Hepatocyte (in vitro differentiated cells): ENCODE data around the gene CDKL4. TPM values are rescaled to one million over a fixed set of nuclear protein-coding genes. Genes with fewer than 3 reads are reported as not detected.

ENCODE experiments used
- DNase-seq: peaks from one replicate; pipeline ENCODE4 v3.0.0-alpha.2; 2016; ENCODE audit warnings: low spot score
- H2AFZ ChIP-seq: fragments of 200-600 bp; sonication (generic); 2 replicates; pipeline ENCODE4 v1.6.0; 2016; ENCODE audit warnings: antibody characterized with exemption, mild to moderate bottlenecking
- H3K27ac ChIP-seq: fragments of 200-600 bp; sonication (generic); 2 replicates; pipeline ENCODE4 v1.5.1; 2016; ENCODE audit warnings: mild to moderate bottlenecking
- H3K27me3 ChIP-seq: fragments of 200-600 bp; sonication (generic); 2 replicates; pipeline ENCODE4 v1.6.1; 2016
- H3K36me3 ChIP-seq: fragments of 200-600 bp; sonication (generic); replicated peaks from 2 replicates; pipeline ENCODE4 v1.5.1; 2016; ENCODE audit warnings: low read depth; ENCODE audit not compliant: insufficient read depth
- H3K4me1 ChIP-seq: fragments of 200-600 bp; sonication (generic); 2 replicates; pipeline ENCODE4 v1.5.1; 2016; ENCODE audit warnings: mild to moderate bottlenecking, moderate library complexity; ENCODE audit not compliant: insufficient read depth
- H3K4me2 ChIP-seq: fragments of 200-600 bp; sonication (generic); 2 replicates; pipeline ENCODE4 v1.6.0; 2016
- H3K4me3 ChIP-seq: fragments of 200-600 bp; sonication (generic); 2 replicates; pipeline ENCODE4 v1.5.1; 2016; ENCODE audit warnings: mild to moderate bottlenecking
- H3K79me2 ChIP-seq: fragments of 200-600 bp; sonication (generic); 2 replicates; pipeline ENCODE4 v1.6.0; 2017; ENCODE audit warnings: mild to moderate bottlenecking
- H3K9me2 ChIP-seq: fragments of 200-600 bp; sonication (generic); replicated peaks from 2 replicates; pipeline ENCODE4 v1.6.0; 2017; ENCODE audit warnings: mild to moderate bottlenecking; ENCODE audit not compliant: insufficient read depth
- H3K9me3 ChIP-seq: fragments of 200-600 bp; sonication (generic); 2 replicates; pipeline ENCODE4 v1.5.1; 2016; ENCODE audit warnings: low read depth, mild to moderate bottlenecking
- H4K20me1 ChIP-seq: fragments of 200-600 bp; sonication (generic); 2 replicates; pipeline ENCODE4 v1.6.0; 2016; ENCODE audit warnings: mild to moderate bottlenecking; ENCODE audit not compliant: insufficient read depth, poor library complexity, severe bottlenecking
- CTCF ChIP-seq: fragments of 200-600 bp; sonication (generic); IDR thresholded peaks from 2 replicates; pipeline ENCODE4 v1.5.1; 2016; ENCODE audit warnings: antibody characterized with exemption, mild to moderate bottlenecking; ENCODE audit not compliant: poor library complexity
- EZH2 ChIP-seq: fragments of 200-600 bp; sonication (generic); IDR thresholded peaks from 2 replicates; pipeline ENCODE4 v1.6.1; 2016; ENCODE audit warnings: antibody characterized with exemption, mild to moderate bottlenecking, borderline replicate concordance
- EZH2phosphoT487 ChIP-seq: fragments of 200-600 bp; sonication (generic); IDR thresholded peaks from one replicate; pipeline ENCODE4 v1.6.1; 2018; ENCODE audit warnings: antibody characterized with exemption, mild to moderate bottlenecking, low read depth, moderate library complexity; ENCODE audit not compliant: unreplicated experiment, severe bottlenecking
- WGBS: methylation state at CpG from one replicate; pipeline ENCODE4 v1.1.6; 2016; ENCODE audit warnings: low lambda C conversion rate; ENCODE audit errors: missing lambda C conversion rate; 5-methylcytosine and 5-hydroxymethylcytosine counted together
- polyA plus RNA-seq: library from polyadenylated mRNA; unstranded; fragments of >200 nt; fragmentation: Nextera tagmentation; extraction: Ambion mirVana; gene quantifications from 2 replicates; pipeline ENCODE4 v1.2.1, GENCODE V29; 2016
- total RNA-seq: library from RNA; depleted of rRNA; stranded (reverse); fragments of >200 nt; gene quantifications from 2 replicates; pipeline ENCODE4 v1.2.3, GENCODE V29; 2014

Gene CDKL4
- total and polyA plus RNA-seq, 2 experiments from 2014 or later: 0.10 to 0.35 TPM

- no peak overlapping the region for H3K4me3 ChIP-seq
- 86% methylated on average over 3 of the region's 3 CpGs for WGBS
- DNase-seq: no peak
- H4K20me1 ChIP-seq: no peaks in the 10 kb centered on the region
- H3K9me3 ChIP-seq: no peaks in the 10 kb centered on the region
- no peaks in the 10 kb centered on the region for H3K4me1 ChIP-seq
- H3K36me3 ChIP-seq: peaks cover 4% of the 10 kb centered on the region
- no peaks in the 10 kb centered on the region for H3K27me3 ChIP-seq
- H3K79me2 ChIP-seq: no peaks in the 10 kb centered on the region
- no peak overlapping the region for H3K27ac ChIP-seq
- no peaks in the 10 kb centered on the region for H3K9me2 ChIP-seq
- H2AFZ ChIP-seq: no peak overlapping the region
- H3K4me2 ChIP-seq: no peak overlapping the region
- TF ChIP-seq EZH2phosphoT487 (no peak), EZH2 (no peak), CTCF (no peak)
Measured at GRCh38 chr2:39281391-39281790, 37.6 kb upstream of the CDKL4 start.

- Histone ChIP-seq H2AFZ (no peak overlapping the region), H3K4me2 (no peak overlapping the region), H3K27me3 (no peaks in the 10 kb centered on the region), H3K9me2 (no peaks in the 10 kb centered on the region), H3K79me2 (no peaks in the 10 kb centered on the region), H4K20me1 (no peaks in the 10 kb centered on the region), H3K27ac (no peak overlapping the region), H3K36me3 (no peaks in the 10 kb centered on the region), H3K9me3 (no peaks in the 10 kb centered on the region), H3K4me1 (no peaks in the 10 kb centered on the region), H3K4me3 (no peak overlapping the region)
- no peak for TF ChIP-seq EZH2phosphoT487
- TF ChIP-seq EZH2: no peak
- WGBS: 94% methylated on average over 1 of the region's 1 CpG
- DNase-seq: no peak
Measured at GRCh38 chr2:39275016-39275415, 31.2 kb upstream of the CDKL4 start.

DNA sequence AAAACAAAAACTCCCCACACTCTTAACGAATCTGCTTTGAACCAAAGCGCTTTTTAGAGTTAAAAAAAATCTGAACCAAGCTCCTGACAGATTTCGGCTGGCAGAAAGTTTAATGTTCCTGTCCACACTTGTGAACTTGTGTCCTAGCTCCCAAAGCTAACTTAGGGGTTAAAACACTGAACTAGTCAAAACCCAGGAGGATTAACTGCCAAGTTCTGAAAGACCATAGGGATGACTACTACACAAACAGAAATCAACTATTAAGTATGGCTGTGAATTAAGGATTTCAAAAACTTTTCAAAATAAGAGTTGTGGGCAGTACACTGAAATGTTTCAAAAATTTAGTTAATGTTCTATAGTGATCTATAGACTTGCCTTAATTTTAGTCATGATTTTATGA, 26.2 kb upstream of the CDKL4 start:
- no peaks in the 10 kb centered on the region for H3K27me3 ChIP-seq
- 88% methylated on average over 3 of the region's 3 CpGs for WGBS
- no peaks in the 10 kb centered on the region for H3K79me2 ChIP-seq
- no peak for DNase-seq
- H3K9me2 ChIP-seq: no peaks in the 10 kb centered on the region
- no peak overlapping the region for H3K27ac ChIP-seq
- no peaks in the 10 kb centered on the region for H3K9me3 ChIP-seq
- no peak overlapping the region for H3K4me3 ChIP-seq
- H3K4me1 ChIP-seq: no peaks in the 10 kb centered on the region
- H2AFZ ChIP-seq: no peak overlapping the region
- no peak overlapping the region for H3K4me2 ChIP-seq
- TF ChIP-seq EZH2phosphoT487 (no peak), CTCF (no peak), EZH2 (no peak)
- H3K36me3 ChIP-seq: no peaks in the 10 kb centered on the region
- H4K20me1 ChIP-seq: no peaks in the 10 kb centered on the region

GRCh38 chr2:39266916-39267434, 23.2 kb upstream of the CDKL4 start:
- H3K36me3 ChIP-seq: no peaks in the 10 kb centered on the region
- H3K4me1 ChIP-seq: no peaks in the 10 kb centered on the region
- H3K4me2 ChIP-seq: no peak overlapping the region
- H3K27me3 ChIP-seq: no peaks in the 10 kb centered on the region
- H2AFZ ChIP-seq: no peak overlapping the region
- TF ChIP-seq EZH2: no peak
- TF ChIP-seq EZH2phosphoT487: no peak
- TF ChIP-seq CTCF: no peak
- no peaks in the 10 kb centered on the region for H3K79me2 ChIP-seq
- H4K20me1 ChIP-seq: no peaks in the 10 kb centered on the region
- no peaks in the 10 kb centered on the region for H3K9me2 ChIP-seq
- H3K9me3 ChIP-seq: no peaks in the 10 kb centered on the region
- no peak for DNase-seq
- H3K27ac ChIP-seq: no peak overlapping the region
- no peak overlapping the region for H3K4me3 ChIP-seq
- WGBS: 97% methylated on average over 3 of the region's 3 CpGs
